GM18499 (cell line): ENCODE measurements around the gene AIDA.
"Not testable (repeated sequence)": the region's sequence is repeated elsewhere in the genome, so short reads cannot be mapped to it uniquely, and the experiment has no call there.

ENCODE experiments used
- ATAC-seq: cut with Tn5 transposase; IDR thresholded peaks from one replicate; pipeline ENCODE4 v1.9.1; 2021; ENCODE audit warnings: moderate number of reproducible peaks; ENCODE audit not compliant: insufficient read depth, unreplicated experiment

The AIDA gene

DNA sequence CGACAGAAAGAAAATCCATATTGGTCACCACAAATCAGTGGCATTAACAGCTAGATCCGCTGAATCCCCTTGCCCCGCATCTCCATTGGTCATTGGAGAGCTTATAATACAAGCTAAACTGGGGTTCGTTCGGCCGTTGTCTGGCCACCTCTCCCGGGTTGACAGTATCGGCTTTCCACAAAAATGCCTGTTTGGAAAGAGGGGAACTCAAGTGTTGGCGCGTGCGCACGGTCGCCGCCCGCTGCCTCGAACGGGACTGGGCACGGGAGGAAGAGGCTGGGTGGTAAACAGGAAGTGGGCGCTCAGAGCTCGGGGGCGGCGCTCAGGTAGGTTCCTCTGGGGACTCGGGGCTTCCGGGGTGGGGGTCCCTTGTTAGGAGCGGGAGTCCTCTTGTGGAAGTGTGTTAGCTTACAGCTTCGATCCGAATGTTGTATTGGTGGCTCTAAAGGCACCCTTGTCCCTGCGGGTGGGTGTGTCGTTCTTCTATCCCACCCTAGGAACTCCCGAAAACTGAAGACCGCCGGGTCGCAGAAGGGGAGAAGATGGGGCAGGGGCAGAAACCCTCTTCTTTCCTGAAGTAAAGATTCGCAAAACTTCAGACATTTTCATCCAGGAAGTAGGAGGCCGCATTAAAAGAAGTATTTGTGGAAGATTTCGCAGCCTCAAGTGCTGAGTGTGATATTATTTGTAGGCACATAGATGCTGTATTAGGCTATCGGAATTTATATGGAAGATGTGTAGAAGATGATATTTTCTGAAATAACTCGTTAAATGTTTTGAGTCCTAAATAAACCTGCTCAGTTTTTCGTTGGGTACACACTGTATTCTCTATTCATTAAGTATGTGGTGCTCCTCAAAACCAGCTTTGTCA is 1.0 kb upstream of the AIDA start:
- no peak for ATAC-seq

DNA sequence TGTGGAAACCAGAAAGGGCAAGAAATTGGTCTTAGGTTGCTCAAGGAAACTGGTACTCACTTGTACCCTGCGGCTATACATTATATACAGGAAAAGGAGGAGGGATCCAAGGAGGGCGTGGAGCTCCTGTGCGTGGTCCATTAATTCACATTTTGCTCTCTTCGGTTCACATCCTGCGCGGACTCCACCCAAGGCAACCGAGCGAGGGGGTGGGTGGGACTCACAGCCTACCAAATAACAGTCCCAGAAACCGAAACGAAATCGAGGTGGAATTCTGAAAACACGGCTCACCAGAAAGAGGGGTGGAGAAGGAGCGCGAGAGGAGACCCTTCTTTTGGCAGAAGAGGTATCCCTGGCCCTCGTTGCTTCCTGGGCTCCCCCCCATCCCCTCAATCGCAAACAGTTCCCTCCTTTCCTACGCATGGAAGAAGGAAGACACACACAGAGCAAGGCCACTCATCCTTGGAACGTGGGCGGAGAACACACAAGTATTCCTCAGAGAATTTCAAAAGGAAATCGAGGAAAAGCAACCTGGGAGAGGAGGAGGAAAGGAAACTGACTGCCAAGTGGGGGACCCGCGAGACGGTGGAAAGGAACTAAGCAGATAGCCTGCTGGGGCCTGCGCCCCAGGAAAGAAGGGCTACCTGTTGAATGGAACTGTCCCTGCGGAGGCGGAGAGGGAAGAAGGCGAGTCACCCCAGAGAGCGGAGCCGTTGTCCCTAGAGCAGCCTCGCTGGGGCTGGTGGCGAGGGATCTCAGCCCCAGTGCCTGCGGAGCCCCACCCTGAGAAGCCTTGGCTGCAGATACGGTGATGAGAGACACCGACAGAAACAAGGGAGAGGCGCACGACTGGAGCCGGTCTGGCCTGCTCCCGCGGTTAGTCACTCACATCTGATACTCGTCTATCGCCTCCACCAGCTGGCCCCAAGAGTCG is 705 bp downstream of the AIDA start:
- ATAC-seq, result peak; percentile 15

DNA sequence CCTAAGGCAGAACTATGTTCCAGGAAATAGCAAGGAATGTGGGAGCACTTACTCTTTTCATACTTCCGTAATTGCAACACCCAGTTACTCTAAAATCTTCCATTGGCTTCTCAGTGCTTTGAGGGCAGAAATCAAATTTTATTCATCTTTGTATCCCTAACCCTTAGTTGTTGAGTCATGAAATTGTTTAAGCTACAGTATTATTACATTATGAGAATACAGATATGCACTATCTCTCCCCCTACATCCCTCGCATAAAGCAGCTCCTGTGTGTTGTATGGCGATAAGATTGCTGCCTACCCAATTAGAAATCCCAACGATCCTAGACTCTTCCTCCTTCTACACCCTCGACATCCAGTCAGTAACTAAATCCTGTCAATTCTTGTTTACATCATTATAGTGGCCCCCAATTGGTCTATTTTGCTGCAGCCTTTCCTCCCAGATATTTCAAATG is 2.6 kb downstream of the AIDA start:
- ATAC-seq, result no peak

GRCh38 chr1:222706815-222707214 is 5.5 kb downstream of the AIDA start:
- ATAC-seq, result no peak

- ATAC-seq, result no peak
Observed at GRCh38 chr1:222704260-222704659, 8.0 kb downstream of the AIDA start.

GRCh38 chr1:222702210-222702609 is 10.1 kb downstream of the AIDA start:
- ATAC-seq, result no peak

DNA sequence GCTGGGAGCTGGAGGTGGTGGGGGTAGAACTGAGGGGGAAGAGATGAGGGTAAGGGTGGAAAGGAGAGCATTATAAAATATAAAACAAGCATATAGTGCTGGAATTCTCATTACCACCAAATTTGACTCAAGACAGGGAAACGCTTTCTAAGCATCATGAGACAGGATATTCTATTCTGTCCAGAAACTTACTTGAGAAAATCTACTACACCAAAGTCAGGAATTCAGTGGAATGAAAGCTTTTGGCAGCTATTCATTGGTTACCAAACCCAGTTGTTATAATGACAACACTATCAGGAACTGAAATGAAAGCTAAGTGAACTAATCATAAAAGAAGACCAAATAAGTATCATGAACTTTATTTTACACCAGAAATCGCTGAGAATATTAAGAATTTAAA is 14.5 kb downstream of the AIDA start:
- ATAC-seq, result no peak

GRCh38 chr1:222697203-222697602 is 15.1 kb downstream of the AIDA start:
- ATAC-seq, result no peak

- no peak for ATAC-seq
Observed at GRCh38 chr1:222696741-222697140, 15.6 kb downstream of the AIDA start.

DNA sequence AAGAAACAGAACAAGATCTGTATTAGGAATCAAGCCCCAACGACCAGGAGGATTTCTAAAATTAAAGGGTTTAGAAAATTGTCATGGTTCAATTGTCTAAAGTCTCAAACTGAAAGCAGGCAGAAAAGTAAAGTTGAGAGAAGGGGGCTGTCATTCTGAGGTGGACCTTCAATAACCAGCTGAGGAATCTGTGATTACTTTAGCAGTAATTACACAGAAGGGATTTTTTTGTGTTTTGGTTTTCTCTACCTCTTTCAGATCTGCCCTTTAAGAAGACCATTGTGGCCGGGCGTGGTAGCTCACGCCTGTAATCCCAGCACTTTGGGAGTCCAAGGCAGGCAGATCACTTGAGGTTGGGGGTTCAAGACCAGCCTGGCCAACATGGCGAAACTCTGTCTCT is 17.4 kb downstream of the AIDA start:
- ATAC-seq, result no peak

- no peak for ATAC-seq
Observed at GRCh38 chr1:222691016-222691415, 21.3 kb downstream of the AIDA start.

- ATAC-seq, result no peak
Observed at GRCh38 chr1:222680080-222680479, 32.2 kb downstream of the AIDA start.

DNA sequence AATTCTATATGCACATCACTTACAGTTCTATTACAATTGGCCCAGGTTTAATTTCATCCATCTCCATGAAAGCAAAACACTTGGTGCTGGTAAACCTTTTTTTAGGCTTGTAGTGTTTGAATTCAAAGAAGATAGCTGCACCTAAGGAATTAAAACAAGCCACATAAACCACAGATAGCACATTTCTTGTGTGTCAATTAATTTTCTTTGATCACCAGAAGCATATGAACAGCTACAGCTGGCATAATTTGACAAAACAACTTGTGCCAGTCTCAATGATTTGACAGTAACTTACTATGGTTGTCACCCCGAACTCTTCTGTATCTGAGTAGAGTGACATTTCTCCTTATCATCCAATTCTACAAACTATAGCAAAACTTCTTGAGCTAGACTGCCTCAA is 42.2 kb downstream of the AIDA start:
- ATAC-seq, result no peak

DNA sequence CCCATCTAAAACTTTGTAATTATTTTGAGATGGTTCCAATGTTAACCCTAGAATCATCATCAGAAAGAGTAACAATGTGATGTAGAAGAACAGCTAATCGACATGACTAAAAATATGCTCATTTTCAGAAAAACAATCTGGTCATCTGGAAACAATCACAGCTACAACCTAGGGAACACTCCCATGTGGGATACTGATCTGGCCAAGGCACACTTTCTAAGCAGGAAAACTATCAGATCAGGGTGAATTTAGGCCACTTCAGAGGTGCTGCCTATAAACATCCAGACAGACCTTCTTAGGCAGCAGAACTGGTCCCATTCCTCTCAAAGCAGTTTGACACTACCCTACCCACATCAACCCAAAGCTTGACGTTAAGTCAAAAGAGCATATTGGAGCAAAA is 43.2 kb downstream of the AIDA start:
- not testable (repeated sequence) for ATAC-seq

GRCh38 chr1:222668184-222668583 is 44.1 kb downstream of the AIDA start:
- not testable (repeated sequence) for ATAC-seq

DNA sequence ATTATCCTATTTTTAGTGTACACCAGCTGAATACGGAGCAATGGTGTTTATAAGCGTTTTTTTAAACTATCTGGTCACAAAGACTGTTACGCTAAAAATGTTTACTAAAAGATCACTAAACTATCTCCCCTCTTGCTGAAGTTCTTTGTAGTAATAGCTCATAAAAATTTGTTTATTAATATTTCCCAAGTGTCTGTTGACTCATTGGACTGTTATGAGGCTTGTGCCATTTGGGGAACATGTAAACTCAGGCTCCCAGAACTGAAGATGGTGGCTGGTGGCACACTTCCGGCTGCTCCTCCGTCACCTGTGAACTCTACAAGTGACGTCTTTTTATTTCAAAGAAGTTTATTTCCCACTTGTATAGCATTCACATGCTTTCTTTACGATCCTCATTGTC is 46.3 kb downstream of the AIDA start:
- no peak for ATAC-seq

DNA sequence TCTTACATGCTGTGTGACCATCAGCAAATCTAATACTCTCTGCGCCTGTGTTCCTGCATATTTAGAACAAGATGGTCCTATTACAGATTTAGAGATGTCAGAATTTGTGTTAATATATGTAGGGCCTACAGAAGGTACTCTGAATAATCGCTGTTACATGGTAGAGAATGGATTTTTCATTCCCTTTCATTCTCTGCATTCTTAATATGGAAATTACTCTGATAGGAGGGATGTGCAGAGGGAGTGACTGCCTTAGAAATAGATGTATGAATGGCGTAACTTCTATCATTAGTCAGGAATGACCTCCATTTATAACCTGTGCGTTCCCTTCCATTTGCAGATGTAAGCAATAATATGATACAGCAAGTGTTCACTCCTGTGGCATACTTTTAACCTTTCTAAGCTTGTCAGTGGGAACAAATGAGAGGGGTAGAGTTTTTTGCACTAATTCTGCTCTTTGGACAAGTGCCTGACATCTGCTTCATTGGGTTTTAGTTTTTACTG is 48.8 kb downstream of the AIDA start:
- no peak for ATAC-seq

DNA sequence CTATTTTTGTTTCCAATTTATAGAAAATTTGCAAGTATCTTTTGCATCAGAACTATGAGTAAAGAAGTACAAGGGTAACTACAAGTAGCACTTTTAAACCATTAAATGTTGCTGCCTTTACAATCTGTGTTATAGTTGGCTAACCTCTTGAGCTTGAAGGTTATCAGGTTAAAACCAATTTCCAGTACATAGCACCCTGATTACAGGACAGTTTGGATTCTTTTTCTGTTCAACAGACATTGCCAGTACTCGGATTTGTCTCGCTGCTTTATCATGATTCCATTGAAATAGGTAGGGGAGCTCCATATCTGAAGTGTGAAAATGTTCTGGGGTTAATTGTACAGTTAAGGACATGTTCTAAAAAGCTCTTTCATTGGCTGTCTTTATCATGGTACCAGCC is 54.4 kb downstream of the AIDA start:
- ATAC-seq, result no peak

- ATAC-seq, result no peak
Observed at GRCh38 chr1:222656391-222657155, 55.7 kb downstream of the AIDA start.

DNA sequence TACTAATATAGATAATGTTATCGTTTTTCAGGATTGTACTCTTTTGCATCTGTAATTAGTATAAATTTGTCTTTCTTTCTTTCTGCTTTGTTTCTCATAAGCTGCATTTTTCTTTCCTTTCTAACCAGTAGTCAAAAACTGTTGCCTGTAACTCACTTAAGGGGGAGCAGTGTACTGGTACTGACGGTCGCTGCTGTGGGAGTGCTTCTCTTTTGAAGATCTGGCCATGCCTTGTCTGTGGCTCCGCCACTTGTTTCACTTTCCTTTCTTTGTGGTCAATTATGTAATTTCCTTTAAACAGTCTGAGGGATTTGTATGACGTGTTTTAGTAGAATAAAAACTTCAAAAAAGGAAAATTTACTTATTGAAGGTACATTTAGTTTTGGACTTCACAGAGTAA is 57.4 kb downstream of the AIDA start:
- peak; percentile 89 for ATAC-seq
